Fibroblast of lung (primary cell): ENCODE data around the gene IKZF5. TPM values are rescaled to one million over a fixed set of nuclear protein-coding genes. Genes with fewer than 3 reads are reported as not detected.

Source experiments
- DNase-seq, 2 donors: peaks; one replicate each; pipeline versions ENCODE4 v3.0.0 to v3.0.0-alpha.2; 2010; ENCODE audit warnings: low read depth in 2 of 2
- H2AFZ ChIP-seq: 2 replicates; pipeline ENCODE4 v1.5.1; 2012; ENCODE audit warnings: low read length, control low read depth, inconsistent platforms
- H3K27ac ChIP-seq: 2 replicates; pipeline ENCODE4 v1.5.1; 2011; ENCODE audit warnings: low read length, control low read depth; ENCODE audit not compliant: insufficient read depth
- H3K27me3 ChIP-seq: 2 replicates; pipeline ENCODE4 v1.5.1; 2011; ENCODE audit warnings: mild to moderate bottlenecking, low read length; ENCODE audit not compliant: control insufficient read depth, insufficient read depth
- H3K36me3 ChIP-seq: 2 replicates; pipeline ENCODE4 v1.5.1; 2011; ENCODE audit warnings: low read length; ENCODE audit not compliant: control insufficient read depth, insufficient read depth
- H3K4me1 ChIP-seq: 2 replicates; pipeline ENCODE4 v1.5.1; 2011; ENCODE audit warnings: low read length; ENCODE audit not compliant: control insufficient read depth, insufficient read depth; ENCODE audit errors: extremely low read depth
- H3K4me2 ChIP-seq: 2 replicates; pipeline ENCODE4 v1.5.1; 2011; ENCODE audit warnings: low read length, control low read depth; ENCODE audit not compliant: insufficient read depth; ENCODE audit errors: extremely low read depth
- H3K4me3 ChIP-seq, 4 experiments: fragments of 200-600 bp in 1 of 4; sonication (generic) in 1 of 4; replicated peaks in 1 of 4; 2 replicates each; pipeline ENCODE4 v1.5.1; 2011 to 2016; ENCODE audit warnings: low read length in 4 of 4, low read depth in 3 of 4, mild to moderate bottlenecking in 3 of 4, control low read depth in 2 of 4, inconsistent platforms in 1 of 4, mixed read lengths in 1 of 4; ENCODE audit not compliant: insufficient read depth in 1 of 4; ENCODE audit errors: control extremely low read depth in 1 of 4
- H3K79me2 ChIP-seq: 2 replicates; pipeline ENCODE4 v1.5.1; 2012; ENCODE audit warnings: mild to moderate bottlenecking, low read length, inconsistent platforms; ENCODE audit not compliant: control insufficient read depth, insufficient read depth
- H3K9ac ChIP-seq: 2 replicates; pipeline ENCODE4 v1.5.1; 2011; ENCODE audit warnings: mild to moderate bottlenecking, low read length, control low read depth; ENCODE audit not compliant: insufficient read depth
- H3K9me3 ChIP-seq: 2 replicates; pipeline ENCODE4 v1.5.1; 2012; ENCODE audit warnings: low read depth, low read length; ENCODE audit not compliant: control insufficient read depth, insufficient read depth
- H4K20me1 ChIP-seq: 2 replicates; pipeline ENCODE4 v1.5.1; 2011; ENCODE audit warnings: low read length; ENCODE audit not compliant: control insufficient read depth, insufficient read depth; ENCODE audit errors: extremely low read depth
- EZH2 ChIP-seq: IDR thresholded peaks from 2 replicates; pipeline ENCODE4 v1.5.1; 2012; ENCODE audit warnings: low read length, control low read depth, mild to moderate bottlenecking; ENCODE audit errors: missing control alignments
- polyA plus RNA-seq, 2 donors: library from polyadenylated mRNA; depleted of rRNA in 1 of 2; stranded (reverse) in 1 of 2; unstranded in 1 of 2; fragments of >200 nt; gene quantifications; 2 replicates each; pipeline ENCODE4 v1.2.1, GENCODE V29; 2011 to 2012; ENCODE audit warnings: missing spikeins in 1 of 2
- total RNA-seq: library from RNA; depleted of rRNA; stranded (reverse); fragments of >200 nt; gene quantifications from 2 replicates; pipeline ENCODE4 v1.2.1, GENCODE V29; 2014
- TF ChIP-seq, protein P1 (sequence below), 2 donors: IDR thresholded peaks in 1 of 2; conservative IDR thresholded peaks in 1 of 2; 1 replicate in 1 of 2; 2 replicates in 1 of 2; pipeline ENCODE4 v1.5.1; 2011 to 2012; ENCODE audit warnings: low read length in 2 of 2, control low read depth in 1 of 2, inconsistent platforms in 1 of 2, low read depth in 1 of 2, mild to moderate bottlenecking in 1 of 2

The IKZF5 gene
- total and polyA plus RNA-seq, 2 donors (not counting 1 experiment from before 2014, with no cell fraction given), result 3.1 to 12.5 TPM

DNA sequence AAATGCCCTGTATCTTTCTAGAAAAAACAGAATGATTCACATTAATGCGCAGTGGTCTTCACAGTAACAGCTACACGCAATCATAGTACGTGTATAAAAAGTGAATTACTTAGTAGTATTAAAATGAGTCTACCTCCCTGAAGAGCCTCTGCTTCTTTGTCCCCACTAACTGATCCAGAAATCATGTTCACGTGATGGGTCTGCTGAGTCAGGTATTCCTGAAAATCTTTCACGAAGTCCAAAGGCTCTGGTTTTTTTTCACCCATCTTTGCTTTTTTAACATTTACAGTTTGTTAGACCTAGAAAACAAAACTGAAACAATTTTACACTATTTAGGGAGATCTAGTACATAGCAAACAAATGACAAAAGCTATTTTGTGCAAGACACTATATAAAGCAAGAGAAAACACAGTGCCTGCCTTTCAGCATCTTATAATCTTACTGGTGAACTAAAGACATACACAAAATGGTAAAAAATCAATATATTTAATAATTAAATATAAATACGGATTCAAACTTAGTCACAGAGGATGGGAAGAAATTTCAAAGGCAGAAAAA is 10.2 kb downstream of the IKZF5 start:
- Histone ChIP-seq H4K20me1 (no peaks in the 10 kb centered on the region), H3K36me3 (peaks cover 6% of the 10 kb centered on the region), H3K79me2 (peaks cover 2% of the 10 kb centered on the region), H3K9me3 (no peaks in the 10 kb centered on the region), H3K27me3 (no peaks in the 10 kb centered on the region), H3K4me1 (no peaks in the 10 kb centered on the region), H2AFZ (no peak overlapping the region), H3K4me2 (no peak overlapping the region), H3K27ac (no peak overlapping the region), H3K9ac (no peak overlapping the region), H3K4me3 (no peak overlapping the region)
- no peak for TF ChIP-seq EZH2
- TF ChIP-seq, protein P1, sequence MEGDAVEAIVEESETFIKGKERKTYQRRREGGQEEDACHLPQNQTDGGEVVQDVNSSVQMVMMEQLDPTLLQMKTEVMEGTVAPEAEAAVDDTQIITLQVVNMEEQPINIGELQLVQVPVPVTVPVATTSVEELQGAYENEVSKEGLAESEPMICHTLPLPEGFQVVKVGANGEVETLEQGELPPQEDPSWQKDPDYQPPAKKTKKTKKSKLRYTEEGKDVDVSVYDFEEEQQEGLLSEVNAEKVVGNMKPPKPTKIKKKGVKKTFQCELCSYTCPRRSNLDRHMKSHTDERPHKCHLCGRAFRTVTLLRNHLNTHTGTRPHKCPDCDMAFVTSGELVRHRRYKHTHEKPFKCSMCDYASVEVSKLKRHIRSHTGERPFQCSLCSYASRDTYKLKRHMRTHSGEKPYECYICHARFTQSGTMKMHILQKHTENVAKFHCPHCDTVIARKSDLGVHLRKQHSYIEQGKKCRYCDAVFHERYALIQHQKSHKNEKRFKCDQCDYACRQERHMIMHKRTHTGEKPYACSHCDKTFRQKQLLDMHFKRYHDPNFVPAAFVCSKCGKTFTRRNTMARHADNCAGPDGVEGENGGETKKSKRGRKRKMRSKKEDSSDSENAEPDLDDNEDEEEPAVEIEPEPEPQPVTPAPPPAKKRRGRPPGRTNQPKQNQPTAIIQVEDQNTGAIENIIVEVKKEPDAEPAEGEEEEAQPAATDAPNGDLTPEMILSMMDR (conservative IDR thresholded peaks at IDR 0.05 in 1 of 2, IDR thresholded peaks at IDR 0.05 in 1 of 2; ENCODE audit: low read depth in 1 of 2, low read length in 2 of 2), result no peak
- no peak for DNase-seq

DNA sequence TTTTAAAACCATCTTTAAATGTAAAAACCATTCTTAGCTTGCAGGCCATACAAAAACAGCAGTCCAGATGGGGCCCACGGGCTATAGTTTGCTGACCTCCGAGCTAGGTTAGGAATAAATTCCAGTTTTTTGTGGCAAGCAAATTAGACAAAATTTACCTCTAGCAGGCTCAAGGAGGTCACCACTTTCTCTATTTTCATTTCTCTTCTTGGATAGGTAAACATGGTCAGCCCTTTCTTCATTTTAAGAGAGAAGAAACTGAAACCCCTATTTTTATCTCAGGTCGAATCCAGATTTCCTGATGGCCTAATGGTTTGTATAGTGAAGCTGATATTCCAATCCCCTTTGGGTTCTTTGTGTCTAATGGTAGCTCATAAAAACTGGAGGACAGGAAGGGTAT is 10.7 kb downstream of the IKZF5 start:
- Histone ChIP-seq H3K4me3 (no peak overlapping the region), H2AFZ (no peak overlapping the region), H3K4me2 (no peak overlapping the region), H3K27ac (no peak overlapping the region), H3K9me3 (no peaks in the 10 kb centered on the region), H4K20me1 (no peaks in the 10 kb centered on the region), H3K36me3 (peaks cover 6% of the 10 kb centered on the region), H3K9ac (no peak overlapping the region), H3K79me2 (no peaks in the 10 kb centered on the region), H3K4me1 (no peaks in the 10 kb centered on the region), H3K27me3 (no peaks in the 10 kb centered on the region)
- DNase-seq, result no peak
- TF ChIP-seq, protein P1 (conservative IDR thresholded peaks at IDR 0.05 in 1 of 2, IDR thresholded peaks at IDR 0.05 in 1 of 2; ENCODE audit: low read depth in 1 of 2, low read length in 2 of 2), result no peak
- no peak for TF ChIP-seq EZH2

DNA sequence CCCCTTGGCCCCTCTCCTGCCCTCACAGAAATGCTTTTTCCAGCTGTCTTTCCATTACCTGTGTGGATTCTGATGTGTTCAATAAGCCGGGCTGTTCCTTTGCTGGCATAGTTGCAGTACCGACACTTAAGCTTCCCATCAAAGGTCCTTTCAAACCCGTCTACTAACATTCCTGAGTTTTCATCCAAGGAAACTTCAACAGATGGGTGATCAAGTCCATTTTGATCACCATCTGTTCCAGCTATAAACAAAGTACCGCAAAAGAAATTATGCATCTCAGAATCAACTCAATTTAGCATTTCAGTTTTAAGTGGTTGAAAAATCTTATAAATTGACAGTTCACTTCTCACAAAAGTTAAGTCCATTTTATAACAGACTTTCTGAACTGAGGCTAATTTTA is 12.7 kb downstream of the IKZF5 start:
- H3K9ac ChIP-seq, result no peak overlapping the region
- H3K27ac ChIP-seq, result no peak overlapping the region
- H3K79me2 ChIP-seq, result no peaks in the 10 kb centered on the region
- H4K20me1 ChIP-seq, result no peaks in the 10 kb centered on the region
- TF ChIP-seq, protein P1 (conservative IDR thresholded peaks at IDR 0.05 in 1 of 2, IDR thresholded peaks at IDR 0.05 in 1 of 2; ENCODE audit: low read depth in 1 of 2, low read length in 2 of 2), result no peak
- no peak for TF ChIP-seq EZH2
- peaks cover 6% of the 10 kb centered on the region for H3K36me3 ChIP-seq
- no peaks in the 10 kb centered on the region for H3K9me3 ChIP-seq
- H3K4me2 ChIP-seq, result no peak overlapping the region
- no peak overlapping the region for H3K4me3 ChIP-seq
- DNase-seq, result no peak
- no peak overlapping the region for H2AFZ ChIP-seq
- H3K4me1 ChIP-seq, result no peaks in the 10 kb centered on the region
- no peaks in the 10 kb centered on the region for H3K27me3 ChIP-seq
